HG03060 (cell line): ENCODE measurements around the gene NAA10.

Source experiments
- ATAC-seq: cut with Tn5 transposase; IDR thresholded peaks from one replicate; pipeline ENCODE4 v1.9.1; 2021; ENCODE audit warnings: low read depth, moderate number of reproducible peaks; ENCODE audit not compliant: unreplicated experiment

The NAA10 gene

DNA sequence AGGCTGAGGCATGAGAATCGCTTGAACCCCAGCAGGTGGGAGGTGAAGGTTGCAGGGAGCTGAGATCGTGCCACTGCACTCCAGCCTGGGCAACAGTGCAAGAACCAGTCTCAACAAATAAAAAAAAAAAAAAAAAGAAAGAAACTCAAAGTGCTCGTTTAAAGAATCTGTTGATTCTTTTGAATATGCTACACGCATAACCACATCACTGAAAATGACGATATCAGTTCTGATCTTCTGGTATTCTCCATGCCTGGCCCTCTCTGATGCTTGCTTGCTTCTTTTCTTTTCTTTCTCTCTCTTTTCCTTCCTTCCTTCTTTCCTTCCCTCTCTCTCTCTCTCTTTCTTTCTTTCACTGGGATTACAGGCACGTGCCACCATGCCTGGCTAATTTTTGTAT is 23.0 kb downstream of the NAA10 start:
- ATAC-seq = no peak

DNA sequence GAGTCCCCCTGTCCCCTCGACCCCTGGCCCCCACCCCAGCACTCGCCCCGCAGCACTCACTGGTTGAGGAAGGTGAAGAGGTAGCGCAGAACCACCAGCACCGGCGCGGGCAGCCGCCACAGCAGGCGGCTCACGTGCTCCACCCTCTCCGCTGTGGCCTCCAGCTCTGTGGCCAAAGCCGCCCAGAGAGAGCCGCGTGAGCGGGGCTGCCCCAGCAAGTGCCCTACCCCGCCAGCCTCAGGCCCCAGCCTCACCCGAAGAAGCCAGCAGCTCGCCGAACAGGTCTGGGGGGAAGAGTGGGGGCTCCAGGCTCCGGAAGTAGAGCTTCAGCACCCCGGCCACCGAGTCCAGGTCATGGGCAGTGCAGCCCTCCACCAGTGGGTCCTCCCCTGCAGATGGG is 24.4 kb downstream of the NAA10 start:
- ATAC-seq = no peak

DNA sequence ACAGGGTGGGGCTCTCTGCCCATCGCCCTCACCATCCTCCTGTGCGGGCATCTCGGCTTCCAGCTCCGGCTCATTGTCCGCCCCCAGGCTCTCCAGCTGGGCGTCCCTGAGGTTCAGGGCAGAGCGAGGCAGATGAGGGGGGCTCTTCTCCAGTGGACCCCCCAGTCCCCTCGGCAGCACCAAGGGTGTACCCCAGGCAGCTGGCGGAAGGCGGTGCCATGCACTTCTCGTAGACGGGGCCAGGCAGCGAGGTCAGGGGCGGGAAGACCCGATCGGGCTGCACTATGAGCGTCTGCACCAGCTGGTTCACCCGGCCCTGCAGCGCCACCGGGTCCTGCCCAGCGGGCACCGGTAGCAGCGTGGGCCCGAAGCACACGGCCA is 24.9 kb downstream of the NAA10 start:
- no peak for ATAC-seq

DNA sequence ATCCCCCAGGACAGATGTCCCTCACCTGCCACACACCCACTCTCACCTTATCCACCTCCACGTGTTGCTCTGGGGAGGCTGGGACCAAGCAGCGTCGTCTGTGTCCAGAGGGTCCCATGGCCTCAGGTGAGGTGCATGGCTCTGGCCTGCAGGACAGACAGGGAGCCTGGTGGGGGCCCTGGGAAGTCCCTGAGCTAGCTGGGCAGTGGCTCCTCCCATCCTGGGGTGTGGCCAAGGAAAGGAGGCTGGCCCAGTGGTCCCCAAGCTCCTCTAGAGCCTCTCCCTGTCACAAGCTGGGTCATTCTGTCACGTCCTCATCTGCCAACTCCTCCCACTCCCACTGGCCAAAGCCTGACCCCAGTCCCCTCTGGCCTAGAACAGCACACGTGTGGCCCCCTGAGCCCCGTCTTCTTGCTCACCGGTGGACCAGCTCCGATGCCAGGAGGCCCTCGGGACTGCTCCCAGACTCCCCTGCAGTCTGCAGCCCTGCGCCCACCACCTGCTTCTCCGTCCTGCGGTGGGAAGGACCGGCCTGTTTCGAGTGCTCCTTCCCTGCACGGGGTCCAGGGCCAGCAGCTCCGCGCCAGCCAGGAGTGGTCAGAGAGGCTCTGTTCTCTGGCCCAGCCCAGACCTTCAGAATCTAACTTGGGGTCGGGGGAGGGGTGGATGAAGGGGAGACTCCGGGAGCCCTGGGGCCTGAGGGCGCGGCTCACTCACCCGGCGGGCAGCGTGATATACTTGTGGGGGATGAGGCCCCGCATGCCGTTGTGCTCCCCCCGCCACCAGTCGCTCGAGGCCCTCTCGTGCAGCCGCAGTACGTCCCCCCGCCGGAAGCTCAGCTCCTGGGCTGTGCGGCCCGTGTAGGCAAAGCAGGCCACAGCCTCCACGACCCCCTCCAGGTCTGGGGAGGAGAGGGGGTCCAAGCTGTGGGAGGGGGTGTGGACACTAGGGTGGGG is 25.5 kb downstream of the NAA10 start:
- ATAC-seq = no peak

DNA sequence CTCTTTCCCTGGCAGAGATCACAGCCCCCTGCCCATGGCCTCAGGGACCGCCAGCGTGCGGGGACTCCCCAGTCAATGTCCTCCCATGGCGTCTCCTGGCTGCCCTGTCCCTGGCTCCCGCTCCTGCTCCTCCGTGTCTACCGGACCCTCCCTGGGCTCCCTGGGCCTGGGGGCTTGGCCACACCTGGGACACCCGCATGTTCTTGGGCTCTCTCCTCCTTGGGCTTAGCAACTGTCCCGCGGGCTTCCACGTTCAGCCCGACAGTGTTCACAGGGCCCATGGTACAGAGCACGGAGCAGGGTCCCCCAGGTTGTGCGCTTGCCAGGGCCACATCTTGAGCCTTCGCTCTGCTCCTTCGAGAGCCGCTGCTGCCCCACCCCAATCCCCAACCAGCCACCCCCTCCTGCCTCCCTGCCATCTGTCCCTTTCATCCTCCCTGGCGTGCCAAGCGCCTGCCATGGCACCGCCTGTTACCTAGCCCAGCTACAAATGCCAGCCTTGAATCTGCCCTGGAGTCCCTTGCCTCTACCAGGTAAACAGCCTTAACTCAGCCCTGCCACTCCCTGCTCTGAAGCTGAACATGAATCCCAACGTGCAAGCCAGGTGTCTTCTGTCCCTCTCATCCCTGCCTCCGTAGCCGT is 26.5 kb downstream of the NAA10 start:
- no peak for ATAC-seq

DNA sequence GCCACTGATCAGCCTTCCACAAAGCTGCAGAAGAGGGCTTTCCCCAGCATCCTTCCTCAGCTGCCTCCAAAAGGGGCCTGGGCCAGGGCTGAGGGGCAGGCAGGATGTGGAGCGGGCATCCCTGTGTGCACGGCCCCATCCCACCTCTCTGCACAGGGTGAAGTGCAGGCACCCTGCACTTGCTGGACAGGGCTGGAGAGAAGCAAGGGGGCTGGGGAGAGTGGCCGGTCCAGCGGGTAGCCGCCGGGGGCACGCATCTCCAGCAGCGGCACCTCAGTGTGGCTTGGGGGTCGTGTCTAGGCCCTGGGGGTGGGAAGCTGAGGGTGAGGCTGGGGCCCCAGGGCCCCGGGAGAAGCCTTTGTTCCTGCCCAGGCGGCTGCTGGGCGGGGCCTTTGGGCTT is 27.4 kb downstream of the NAA10 start:
- no peak for ATAC-seq

DNA sequence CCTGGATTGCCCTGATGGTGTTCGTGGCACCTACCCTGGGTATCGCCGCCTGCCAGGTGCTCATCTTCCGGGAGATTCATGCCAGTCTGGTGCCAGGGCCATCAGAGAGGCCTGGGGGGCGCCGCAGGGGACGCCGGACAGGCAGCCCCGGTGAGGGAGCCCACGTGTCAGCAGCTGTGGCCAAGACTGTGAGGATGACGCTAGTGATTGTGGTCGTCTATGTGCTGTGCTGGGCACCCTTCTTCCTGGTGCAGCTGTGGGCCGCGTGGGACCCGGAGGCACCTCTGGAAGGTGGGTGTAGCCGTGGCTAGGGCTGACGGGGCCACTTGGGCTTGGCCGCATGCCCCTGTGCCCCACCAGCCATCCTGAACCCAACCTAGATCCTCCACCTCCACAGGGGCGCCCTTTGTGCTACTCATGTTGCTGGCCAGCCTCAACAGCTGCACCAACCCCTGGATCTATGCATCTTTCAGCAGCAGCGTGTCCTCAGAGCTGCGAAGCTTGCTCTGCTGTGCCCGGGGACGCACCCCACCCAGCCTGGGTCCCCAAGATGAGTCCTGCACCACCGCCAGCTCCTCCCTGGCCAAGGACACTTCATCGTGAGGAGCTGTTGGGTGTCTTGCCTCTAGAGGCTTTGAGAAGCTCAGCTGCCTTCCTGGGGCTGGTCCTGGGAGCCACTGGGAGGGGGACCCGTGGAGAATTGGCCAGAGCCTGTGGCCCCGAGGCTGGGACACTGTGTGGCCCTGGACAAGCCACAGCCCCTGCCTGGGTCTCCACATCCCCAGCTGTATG is 28.5 kb downstream of the NAA10 start:
- ATAC-seq = no peak

DNA sequence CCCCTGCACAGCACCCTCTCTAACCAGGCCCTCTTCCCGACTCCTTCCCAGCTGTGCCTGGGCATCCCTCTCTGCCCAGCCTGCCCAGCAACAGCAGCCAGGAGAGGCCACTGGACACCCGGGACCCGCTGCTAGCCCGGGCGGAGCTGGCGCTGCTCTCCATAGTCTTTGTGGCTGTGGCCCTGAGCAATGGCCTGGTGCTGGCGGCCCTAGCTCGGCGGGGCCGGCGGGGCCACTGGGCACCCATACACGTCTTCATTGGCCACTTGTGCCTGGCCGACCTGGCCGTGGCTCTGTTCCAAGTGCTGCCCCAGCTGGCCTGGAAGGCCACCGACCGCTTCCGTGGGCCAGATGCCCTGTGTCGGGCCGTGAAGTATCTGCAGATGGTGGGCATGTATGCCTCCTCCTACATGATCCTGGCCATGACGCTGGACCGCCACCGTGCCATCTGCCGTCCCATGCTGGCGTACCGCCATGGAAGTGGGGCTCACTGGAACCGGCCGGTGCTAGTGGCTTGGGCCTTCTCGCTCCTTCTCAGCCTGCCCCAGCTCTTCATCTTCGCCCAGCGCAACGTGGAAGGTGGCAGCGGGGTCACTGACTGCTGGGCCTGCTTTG is 29.2 kb downstream of the NAA10 start:
- no peak for ATAC-seq

DNA sequence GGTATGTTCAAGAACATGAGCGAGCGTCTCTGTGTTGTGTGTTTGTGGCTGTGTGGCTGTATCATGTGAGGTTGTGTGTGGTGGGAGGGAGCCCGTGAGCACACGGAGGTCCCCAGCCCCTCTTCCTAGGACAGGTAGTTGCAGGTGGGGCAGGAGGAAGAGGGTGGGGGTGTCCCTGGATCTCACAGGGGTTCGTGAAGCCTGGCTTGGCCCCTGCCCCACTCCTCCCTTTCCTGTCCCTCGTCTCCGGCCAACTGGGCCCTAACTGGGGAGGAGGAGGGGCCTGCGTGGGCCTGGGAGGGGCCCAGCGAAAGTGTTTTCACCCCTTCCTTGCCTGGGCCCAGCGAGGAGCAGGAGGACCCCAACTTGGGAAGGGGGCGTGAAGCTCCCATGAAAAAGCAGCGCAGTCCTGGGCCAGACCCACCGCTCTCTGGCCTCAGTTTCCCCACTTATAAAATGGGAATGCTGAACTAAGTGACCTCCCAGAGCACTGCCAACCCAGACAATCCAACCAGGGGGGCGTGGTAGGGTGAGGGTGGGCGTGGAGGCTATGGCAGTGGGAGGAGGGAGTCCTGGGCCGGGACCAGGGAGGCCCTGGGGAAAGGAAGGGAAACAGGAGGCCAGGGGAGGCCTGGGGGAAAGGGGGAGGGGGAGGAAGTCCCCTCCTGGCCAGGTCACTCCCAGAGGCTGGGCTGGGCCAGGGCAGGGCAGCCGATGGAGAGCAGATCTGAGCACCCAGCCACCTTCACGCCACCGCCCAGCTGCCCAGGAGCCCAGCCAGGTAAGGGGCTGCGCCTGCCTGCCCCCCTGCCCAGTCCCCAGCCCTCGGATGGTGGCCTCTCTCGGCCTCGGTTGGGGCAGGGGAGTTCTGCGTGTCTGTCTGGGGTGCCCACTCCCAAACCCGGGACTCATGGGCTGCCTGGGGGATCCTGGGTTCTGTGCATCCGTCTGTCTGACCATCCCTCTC is 30.6 kb downstream of the NAA10 start, which contains the start of gene AVPR2:
AVPR2 (plus strand) TSS at position 683 of the 967 bp plus-strand sequence. CDS start 473 bp downstream, outside the sequence.
- ATAC-seq = no peak

DNA sequence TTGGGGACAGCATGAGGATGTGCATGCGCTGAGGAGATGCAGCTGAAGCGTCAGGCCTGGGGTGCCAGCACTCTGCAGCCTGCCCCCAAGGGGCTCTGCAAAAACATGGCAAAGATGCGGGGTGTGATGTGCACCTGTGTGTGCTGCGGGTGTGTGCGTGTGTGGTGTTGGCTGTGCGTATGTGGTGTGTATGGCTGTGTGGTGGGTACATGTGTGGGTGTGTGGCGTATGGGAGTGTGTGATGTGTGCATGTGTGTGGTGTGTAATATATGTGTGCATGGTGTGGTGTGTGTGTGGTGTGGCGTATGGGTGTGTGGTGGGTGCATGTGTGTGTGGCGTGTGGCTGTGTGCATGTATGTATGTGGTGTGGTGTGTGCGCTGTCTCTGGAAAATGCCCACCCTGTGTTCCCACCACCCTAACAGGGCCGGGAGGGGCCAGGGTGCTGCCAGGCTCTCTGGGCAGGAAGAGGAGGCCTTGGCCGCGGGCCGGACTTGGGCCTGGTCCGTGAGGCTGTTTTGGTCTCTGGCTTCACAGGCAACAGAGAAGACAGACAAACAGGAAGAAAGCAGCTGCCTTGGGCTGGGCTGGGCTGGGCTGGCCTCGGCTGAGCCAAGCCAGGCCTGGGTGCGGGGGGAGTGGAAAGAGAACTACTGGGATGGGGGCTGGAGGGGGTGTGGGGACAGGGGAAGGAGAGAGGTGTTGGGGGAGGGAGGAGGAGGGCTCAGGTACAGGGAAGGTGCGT is 31.4 kb downstream of the NAA10 start:
- no peak for ATAC-seq

DNA sequence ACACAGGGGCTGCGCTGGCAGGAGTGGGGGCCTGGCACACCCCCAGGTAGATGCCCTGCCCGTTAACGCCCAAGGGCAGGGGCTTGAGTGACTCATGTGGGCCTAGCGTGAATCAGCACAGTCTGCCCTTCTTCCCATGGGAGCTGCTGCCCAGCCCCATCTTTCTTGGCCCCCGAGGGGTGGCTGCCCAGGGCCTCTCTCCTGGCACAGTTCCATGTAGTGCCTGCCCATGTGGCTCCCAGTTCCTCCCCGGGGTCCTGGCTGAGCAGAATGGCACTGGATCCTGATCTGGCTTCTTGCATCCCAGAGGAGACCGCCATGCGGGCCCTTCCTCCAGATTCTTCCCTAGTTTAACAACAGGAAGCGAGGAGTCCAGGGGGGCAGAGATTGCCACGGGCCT is 32.5 kb downstream of the NAA10 start:
- no peak for ATAC-seq

DNA sequence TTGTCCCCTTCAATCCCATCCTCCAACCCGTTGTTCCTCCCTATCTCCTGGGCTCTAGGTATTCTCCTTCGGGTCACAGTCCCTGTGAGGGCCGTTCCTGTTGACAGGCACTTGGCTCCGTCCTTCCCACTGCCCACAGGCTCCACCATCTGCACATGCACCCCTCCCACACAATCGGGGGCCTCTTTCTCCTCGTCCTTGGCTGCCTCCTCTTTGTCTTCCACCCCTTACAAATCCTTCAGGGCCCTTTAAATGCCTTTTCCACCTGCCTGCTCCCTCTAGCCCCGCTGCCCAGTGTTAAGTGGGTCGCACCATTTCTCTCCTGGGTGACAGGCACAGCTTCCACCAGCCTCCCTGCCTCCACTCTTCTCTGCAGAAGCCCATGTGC is 33.1 kb downstream of the NAA10 start:
- no peak for ATAC-seq

DNA sequence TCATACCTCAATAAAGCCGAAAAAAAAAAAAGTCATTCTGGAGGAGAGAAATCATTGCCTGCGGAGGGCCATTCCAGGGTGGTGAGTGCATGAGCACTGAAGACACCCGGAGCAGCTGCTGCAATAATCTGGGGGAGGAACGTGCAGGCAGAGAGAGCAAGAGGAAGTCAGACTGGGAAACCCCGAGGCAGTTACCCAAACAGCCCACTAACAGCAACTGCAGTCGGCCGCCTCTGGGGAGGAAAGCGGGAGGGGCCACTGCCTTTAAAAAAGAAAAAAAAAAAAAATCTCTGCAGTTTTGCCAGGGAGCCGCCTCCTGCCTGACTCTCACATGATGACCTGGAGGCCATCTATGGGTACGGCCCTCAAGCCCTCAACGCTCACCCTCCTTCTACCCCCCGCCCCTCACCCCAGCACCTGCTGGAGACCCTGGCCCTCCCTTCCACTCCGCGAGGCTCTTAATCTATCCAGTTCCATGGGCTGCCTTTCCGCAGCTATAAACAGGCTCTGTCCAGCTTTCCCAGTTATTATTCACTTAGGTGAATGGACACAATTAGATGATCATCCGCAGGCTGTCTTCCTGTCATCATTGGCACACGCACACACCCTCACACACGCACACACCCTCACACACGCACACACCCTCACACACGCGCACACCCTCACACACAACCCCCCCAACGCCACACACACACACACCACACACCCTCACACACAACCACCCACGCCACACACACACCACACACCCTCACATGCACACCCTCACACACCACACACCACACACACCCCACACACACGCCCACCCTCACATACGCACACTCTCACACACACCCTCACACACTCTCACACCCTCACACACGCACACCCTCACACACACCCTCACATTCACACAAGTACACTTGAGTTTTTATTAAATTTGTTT is 33.7 kb downstream of the NAA10 start:
- ATAC-seq = no peak

DNA sequence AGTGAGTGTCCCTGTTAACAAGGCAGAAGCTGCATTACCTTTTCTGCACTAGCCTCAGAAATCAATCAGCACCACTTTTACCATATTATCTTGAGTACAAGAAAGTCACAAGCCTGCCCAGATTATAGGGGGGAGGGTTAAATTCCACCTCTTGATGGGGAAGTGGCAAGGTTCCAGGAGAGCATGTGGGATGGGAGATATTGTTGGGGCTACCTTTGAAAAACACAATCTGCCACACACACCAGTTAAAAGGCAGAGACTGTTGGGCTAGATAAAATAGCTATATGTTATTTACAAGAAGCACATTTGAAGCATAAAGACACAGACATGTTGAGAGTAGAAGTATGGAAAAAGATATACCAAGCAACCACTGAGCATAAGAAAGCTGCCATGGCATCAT is 36.9 kb downstream of the NAA10 start:
- no peak for ATAC-seq

DNA sequence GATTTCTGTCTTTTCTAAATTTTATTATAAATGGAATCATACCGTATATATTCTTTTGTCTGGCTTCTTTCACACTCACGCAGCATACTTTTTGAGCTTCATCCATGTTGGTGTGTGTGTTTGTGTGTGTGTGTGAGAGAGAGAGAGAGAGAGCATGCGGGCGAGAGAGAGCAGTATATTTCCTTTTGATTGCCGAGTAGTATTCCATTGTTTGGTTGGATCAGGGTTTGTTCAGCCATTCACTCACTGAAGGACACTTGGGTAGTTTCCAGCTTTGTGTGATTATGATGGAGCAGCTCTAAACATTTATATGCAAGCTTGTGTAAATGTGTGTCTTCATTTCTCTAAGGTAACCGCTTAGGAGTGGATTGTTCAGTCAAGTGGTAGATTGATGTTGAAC is 45.7 kb downstream of the NAA10 start:
- ATAC-seq = no peak

DNA sequence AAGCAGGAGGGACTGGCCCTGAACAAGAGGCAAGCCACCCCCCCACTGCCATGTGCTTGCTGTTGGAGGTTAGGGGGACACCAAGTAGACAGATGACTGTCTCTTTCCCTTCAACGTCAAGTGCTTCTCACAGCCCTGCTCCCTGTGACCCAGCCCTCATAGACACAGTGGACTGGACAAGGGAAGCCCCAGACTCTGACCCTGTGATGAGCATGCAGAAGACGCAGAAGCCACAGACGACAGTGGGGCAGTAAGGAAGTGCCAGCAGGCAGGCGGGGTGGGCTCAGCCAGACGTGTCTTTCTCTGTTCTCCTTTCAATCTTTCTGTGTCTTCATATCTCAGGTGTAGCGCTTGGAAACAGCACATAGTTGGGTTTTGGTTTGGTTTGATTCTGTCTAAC is 46.5 kb downstream of the NAA10 start:
- no peak for ATAC-seq

DNA sequence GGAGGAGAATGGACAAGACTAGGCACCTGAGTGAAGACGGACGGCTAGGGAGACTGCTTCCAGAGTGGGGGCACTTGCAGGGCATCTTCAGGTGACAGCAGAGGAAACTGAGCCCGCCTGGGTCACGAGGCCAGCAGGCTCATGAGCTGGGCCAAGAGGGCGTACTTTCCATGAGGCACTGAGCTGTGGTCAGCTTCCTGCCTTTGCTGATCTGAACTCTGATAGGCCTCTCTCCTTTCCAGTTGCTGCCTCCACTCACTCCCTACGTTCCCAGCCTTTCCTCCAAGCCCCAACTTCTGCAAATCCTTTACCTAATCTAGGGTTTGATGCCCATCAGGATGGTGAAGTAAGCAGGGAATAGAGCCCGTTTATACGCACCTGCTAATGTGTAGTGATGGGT is 47.5 kb downstream of the NAA10 start:
- ATAC-seq = no peak

DNA sequence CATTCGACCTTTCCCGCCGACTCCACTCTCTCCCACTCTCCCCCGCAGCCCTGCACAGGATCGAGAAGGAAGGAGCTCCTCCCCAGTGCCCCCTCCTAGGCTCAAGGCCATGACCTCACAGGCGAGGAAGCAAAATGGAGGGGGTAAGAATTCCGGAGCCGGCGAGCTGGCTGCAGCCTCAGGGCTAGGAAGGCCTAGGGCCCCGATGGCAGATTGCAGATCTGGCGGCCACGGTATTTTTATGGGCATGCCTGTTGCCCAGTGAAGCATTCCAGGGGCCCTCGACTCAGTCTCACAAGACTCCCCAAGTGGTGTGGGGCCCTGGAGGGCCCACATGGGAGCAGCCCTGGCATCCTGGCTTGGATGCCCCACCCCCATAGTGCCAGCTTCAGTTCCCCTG is 47.9 kb downstream of the NAA10 start:
- ATAC-seq = no peak
